HepG2 (cell line): ENCODE results near the gene TBRG1. TPM values are rescaled to one million over a fixed set of nuclear protein-coding genes. Genes with fewer than 3 reads are reported as not detected.

Experiments used
- ARID4A ChIP-seq: sonication (generic); formaldehyde crosslinking; IDR thresholded peaks from 2 replicates; pipeline ENCODE4 v1.5.0; 2020; ENCODE audit warnings: mild to moderate bottlenecking, missing genetic modification reagents, borderline replicate concordance
- CBX2 ChIP-seq, 2 experiments: fragments of 200-600 bp in 1 of 2; sonication (generic); formaldehyde crosslinking in 1 of 2; IDR thresholded peaks; 2 replicates each; pipeline versions ENCODE4 v1.7.0 to v1.8.1; 2018 to 2022; ENCODE audit warnings: low read depth in 2 of 2, low read length in 1 of 2, mild to moderate bottlenecking in 1 of 2, missing genetic modification reagents in 1 of 2
- CERS6 ChIP-seq: sonication (generic); formaldehyde crosslinking; IDR thresholded peaks from 2 replicates; pipeline ENCODE4 v1.5.0; 2020; ENCODE audit warnings: missing genetic modification reagents
- GATAD1 ChIP-seq: IDR thresholded peaks from 2 replicates; pipeline ENCODE4 v1.6.1; 2016; ENCODE audit warnings: missing genetic modification reagents, missing compliant biosample characterization
- HINFP ChIP-seq: sonication (generic); formaldehyde crosslinking; IDR thresholded peaks from 2 replicates; pipeline ENCODE4 v1.4.0; 2020; ENCODE audit warnings: low read depth, mild to moderate bottlenecking, missing genetic modification reagents
- HNF1B ChIP-seq: sonication (generic); formaldehyde crosslinking; IDR thresholded peaks from 2 replicates; pipeline ENCODE4 v1.5.1; 2020; ENCODE audit warnings: mild to moderate bottlenecking, moderate library complexity, missing genetic modification reagents
- KDM5A ChIP-seq: fragments of 200-600 bp; sonication (generic); IDR thresholded peaks from 2 replicates; pipeline ENCODE4 v1.7.0; 2018; ENCODE audit warnings: antibody characterized with exemption, mild to moderate bottlenecking, low read length, borderline replicate concordance
- KLF6 ChIP-seq: IDR thresholded peaks from 2 replicates; pipeline ENCODE4 v1.8.0; 2016; ENCODE audit warnings: missing biosample characterization, missing genetic modification reagents
- PRDM4 ChIP-seq: sonication (generic); formaldehyde crosslinking; IDR thresholded peaks from 2 replicates; pipeline ENCODE4 v1.9.0; 2021; ENCODE audit warnings: missing genetic modification reagents, borderline replicate concordance
- ZFP37 ChIP-seq: sonication (generic); formaldehyde crosslinking; IDR thresholded peaks from 2 replicates; pipeline ENCODE4 v1.4.0; 2020; ENCODE audit warnings: missing genetic modification reagents, borderline replicate concordance
- ZGPAT ChIP-seq: IDR thresholded peaks from 2 replicates; pipeline ENCODE4 v1.6.1; 2016; ENCODE audit warnings: mild to moderate bottlenecking
- ZNF543 ChIP-seq: sonication (generic); formaldehyde crosslinking; IDR thresholded peaks from 2 replicates; pipeline ENCODE4 v1.4.0; 2020; ENCODE audit warnings: mild to moderate bottlenecking, missing genetic modification reagents
- polyA plus RNA-seq, 8 experiments: library from polyadenylated mRNA; depleted of rRNA in 3 of 8; stranded (reverse) in 7 of 8; unstranded in 1 of 8; fragments of >200 nt; fragmentation: Illumina TruSeq in 4 of 8; extraction: Trizol in 4 of 8; gene quantifications; 2 replicates each; pipeline versions ENCODE4 v1.2.1 to v1.2.3, GENCODE V29; 2011 to 2016; ENCODE audit warnings: low read depth in 4 of 8, missing spikeins in 1 of 8, mixed read lengths in 1 of 8; ENCODE audit not compliant: insufficient read depth in 1 of 8
- total RNA-seq, 5 experiments: library from RNA; depleted of rRNA; stranded (reverse); fragments of >200 nt; fragmentation: Illumina TruSeq; extraction: Trizol; gene quantifications; 2 replicates each; pipeline ENCODE4 v1.2.3, GENCODE V29; 2016; ENCODE audit warnings: low read depth in 1 of 5

Gene TBRG1
- total and polyA plus RNA-seq, 2 of the 13 experiments (the other 11 are each of a cell fraction or from before 2014, with no cell fraction given): 21.7 to 25.6 TPM

- no peak for TF ChIP-seq PRDM4 (CRISPR knock-in tag)
- TF ChIP-seq KLF6 (CRISPR knock-in tag): peak; percentile 69
- TF ChIP-seq ZFP37: no peak
- TF ChIP-seq ARID4A (CRISPR knock-in tag): peak; percentile 97
- TF ChIP-seq KDM5A: peak; percentile 67; the same call in 1 of the 2 replicates
- peak; percentile 37 for TF ChIP-seq ZNF543 (CRISPR knock-in tag)
- TF ChIP-seq HINFP (CRISPR knock-in tag): peak; percentile 80; the same call in 1 of the 2 replicates
- TF ChIP-seq ZGPAT (CRISPR knock-in tag): peak; percentile 82
- TF ChIP-seq CBX2 (IDR thresholded peaks at IDR 0.05; ENCODE audit: low read depth, low read length): no peak
- TF ChIP-seq CBX2 (CRISPR knock-in tag; IDR thresholded peaks at IDR 0.05; ENCODE audit: low read depth): no peak
- TF ChIP-seq HNF1B (CRISPR knock-in tag): peak; percentile 66; the same call in 1 of the 2 replicates
- peak; percentile 92 for TF ChIP-seq GATAD1 (CRISPR knock-in tag)
- no peak for TF ChIP-seq CERS6 (CRISPR knock-in tag)
These were observed at the start of gene TBRG1 (continued) for GRCh38 chr11:124622531-124623451.
